Breast epithelium (tissue), 4 donors: Measurements from ENCODE around the gene RNF180. TPM values are rescaled to one million over a fixed set of nuclear protein-coding genes. Genes with fewer than 3 reads are reported as not detected.

ENCODE experiments used
- DNase-seq, 2 donors: peaks; one replicate each; pipeline ENCODE4 v3.0.0-alpha.2; 2019; ENCODE audit warnings: low spot score in 2 of 2
- H3K27ac ChIP-seq, 2 donors: fragments of 200-600 bp; sonication (generic) in 1 of 2; one replicate each; pipeline ENCODE4 v1.5.1; 2016 to 2019; ENCODE audit warnings: mild to moderate bottlenecking in 1 of 2
- H3K27me3 ChIP-seq, 2 donors: fragments of 200-600 bp; sonication (generic) in 1 of 2; one replicate each; pipeline versions ENCODE4 v1.5.1 to v1.6.0; 2017 to 2019; ENCODE audit warnings: control low read depth in 1 of 2, mild to moderate bottlenecking in 1 of 2
- H3K36me3 ChIP-seq: fragments of 200-600 bp; one replicate; pipeline ENCODE4 v1.5.1; 2019
- H3K4me1 ChIP-seq, 2 donors: fragments of 200-600 bp; sonication (generic); one replicate each; pipeline ENCODE4 v1.5.1; 2016 to 2019; ENCODE audit warnings: control low read depth in 1 of 2
- H3K4me3 ChIP-seq, 3 donors: fragments of 200-600 bp; sonication (generic); 1 replicate in 2 of 3; 2 replicates in 1 of 3; pipeline ENCODE4 v1.5.1; 2016 to 2019; ENCODE audit warnings: mild to moderate bottlenecking in 3 of 3, moderate library complexity in 2 of 3
- H3K9me3 ChIP-seq, 2 donors: fragments of 200-600 bp; sonication (generic) in 1 of 2; one replicate each; pipeline ENCODE4 v1.5.1; 2016 to 2019; ENCODE audit warnings: control low read depth in 1 of 2
- CTCF ChIP-seq, 3 donors: fragments of 450-650 bp; IDR thresholded peaks; one replicate each; pipeline ENCODE4 v1.5.1; 2016 to 2017; ENCODE audit warnings: antibody characterized with exemption in 3 of 3, mild to moderate bottlenecking in 3 of 3, moderate library complexity in 3 of 3
- POLR2A ChIP-seq: fragments of 450-650 bp; IDR thresholded peaks from one replicate; pipeline ENCODE4 v1.6.1; 2016; ENCODE audit warnings: antibody characterized with exemption, mild to moderate bottlenecking, moderate library complexity
- POLR2AphosphoS5 ChIP-seq, 3 donors: sonication (generic); formaldehyde crosslinking; IDR thresholded peaks; one replicate each; pipeline ENCODE4 v1.6.1; 2017; ENCODE audit warnings: antibody characterized with exemption in 3 of 3
- intact Hi-C: fragments of 100-400 bp; cut with DNase I; formaldehyde crosslinking; loops from one replicate; pipeline ENCODE4 v1.15.1; 2023; ENCODE audit warnings: low total_unique reads
- total RNA-seq, 3 donors: library from RNA; depleted of rRNA; stranded (reverse); fragments of >200 nt; gene quantifications; one replicate each; pipeline ENCODE4 v1.1.0, GENCODE V29; 2016

RNF180 gene
- total RNA-seq, 3 donors from 2014 or later, result 14.4 to 22.7 (median 16.2) TPM

- H3K36me3 ChIP-seq, result no peaks in the 10 kb centered on the region
- no peak overlapping the region for H3K27ac ChIP-seq
- no peaks in the 10 kb centered on the region for H3K4me1 ChIP-seq
- intact Hi-C loops, result loop anchor here (5.0 kb wide), 1 partner anchor 50 kb away; no protein-coding TSS in a partner anchor
- no peaks in the 10 kb centered on the region for H3K27me3 ChIP-seq
- H3K9me3 ChIP-seq, result no peaks in the 10 kb centered on the region
- no peak overlapping the region for H3K4me3 ChIP-seq
- TF ChIP-seq POLR2A (no peak), CTCF (IDR thresholded peaks at IDR 0.05) (no peak), POLR2AphosphoS5 (IDR thresholded peaks at IDR 0.05) (no peak)
- no peak for DNase-seq
These were observed 127.1 kb downstream of the RNF180 start for GRCh38 chr5:64292611-64293215.

- no peak overlapping the region for H3K27ac ChIP-seq
- H3K9me3 ChIP-seq, result no peaks in the 10 kb centered on the region
- no peak overlapping the region for H3K4me3 ChIP-seq
- no peak for DNase-seq
- intact Hi-C loops, result no loop called here
- TF ChIP-seq POLR2A (no peak), CTCF (IDR thresholded peaks at IDR 0.05) (no peak), POLR2AphosphoS5 (IDR thresholded peaks at IDR 0.05) (no peak)
- no peaks in the 10 kb centered on the region for H3K36me3 ChIP-seq
- no peaks in the 10 kb centered on the region for H3K27me3 ChIP-seq
- no peaks in the 10 kb centered on the region for H3K4me1 ChIP-seq
These were observed 129.5 kb downstream of the RNF180 start for GRCh38 chr5:64295101-64295500.

GRCh38 chr5:64298586-64298985, 132.9 kb downstream of the RNF180 start:
- no peaks in the 10 kb centered on the region for H3K9me3 ChIP-seq
- intact Hi-C loops, result no loop called here
- no peak overlapping the region for H3K4me3 ChIP-seq
- H3K27ac ChIP-seq, result no peak overlapping the region
- H3K36me3 ChIP-seq, result no peaks in the 10 kb centered on the region
- DNase-seq, result no peak
- H3K4me1 ChIP-seq, result no peaks in the 10 kb centered on the region
- no peaks in the 10 kb centered on the region for H3K27me3 ChIP-seq
- TF ChIP-seq CTCF (IDR thresholded peaks at IDR 0.05), result no peak
- TF ChIP-seq POLR2A, result no peak
- no peak for TF ChIP-seq POLR2AphosphoS5 (IDR thresholded peaks at IDR 0.05)

- TF ChIP-seq CTCF (IDR thresholded peaks at IDR 0.05), result no peak
- no peak for TF ChIP-seq POLR2A
- TF ChIP-seq POLR2AphosphoS5 (IDR thresholded peaks at IDR 0.05), result no peak
- intact Hi-C loops, result no loop called here
- no peak for DNase-seq
These were observed 134.2 kb downstream of the RNF180 start for GRCh38 chr5:64299805-64300204.

GRCh38 chr5:64301566-64301965, 135.9 kb downstream of the RNF180 start:
- no peaks in the 10 kb centered on the region for H3K4me1 ChIP-seq
- no peak overlapping the region for H3K4me3 ChIP-seq
- no peak for DNase-seq
- H3K9me3 ChIP-seq, result no peaks in the 10 kb centered on the region
- intact Hi-C loops, result no loop called here
- no peak overlapping the region for H3K27ac ChIP-seq
- no peaks in the 10 kb centered on the region for H3K27me3 ChIP-seq
- no peaks in the 10 kb centered on the region for H3K36me3 ChIP-seq
- no peak for TF ChIP-seq CTCF (IDR thresholded peaks at IDR 0.05)
- no peak for TF ChIP-seq POLR2A
- no peak for TF ChIP-seq POLR2AphosphoS5 (IDR thresholded peaks at IDR 0.05)

More at GRCh38 chr5:64299805-64300204, 134.2 kb downstream of the RNF180 start:
- H3K36me3 ChIP-seq, result no peaks in the 10 kb centered on the region
- no peaks in the 10 kb centered on the region for H3K4me1 ChIP-seq
- H3K27me3 ChIP-seq, result no peaks in the 10 kb centered on the region
- H3K9me3 ChIP-seq, result no peaks in the 10 kb centered on the region
- H3K4me3 ChIP-seq, result no peak overlapping the region
- no peak overlapping the region for H3K27ac ChIP-seq
